Measurements from ENCODE around the gene CCL19. TPM values are rescaled to one million over a fixed set of nuclear protein-coding genes. Genes with fewer than 3 reads are reported as not detected.
A peak's percentile ranks its signal among the peaks of the same experiment; 100 is the strongest.

The CCL19 gene
- total and polyA plus RNA-seq, 2 of the 8 experiments (the other 6 are each of a cell fraction or from before 2014, with no cell fraction given), result not detected

DNA sequence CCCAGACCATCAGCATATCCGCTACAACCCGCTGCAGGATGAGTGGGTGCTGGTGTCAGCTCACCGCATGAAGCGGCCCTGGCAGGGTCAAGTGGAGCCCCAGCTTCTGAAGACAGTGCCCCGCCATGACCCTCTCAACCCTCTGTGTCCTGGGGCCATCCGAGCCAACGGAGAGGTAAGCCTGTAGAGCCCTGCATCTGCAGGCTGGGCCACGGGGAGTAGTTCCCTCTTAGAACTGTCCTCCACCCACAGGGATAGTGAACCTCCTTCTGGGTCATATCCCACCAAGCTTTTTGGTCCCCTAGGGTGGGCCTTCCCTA lies 44.0 kb downstream of the CCL19 start:
- POLR2A ChIA-PET (ENCODE audit: partially characterized antibody), result interaction anchor here (0.6 to 12.8 kb wide), 6 partner anchors 10 to 1616 kb away, joined by 3 to 127 read pairs (median 8); partner anchors contain the start of genes ARID3C, CCL27, FANCG and SIGMAR1

More for the DNA sequence above, 44.0 kb downstream of the CCL19 start:
- Histone ChIP-seq H2AK5ac (ENCODE audit: low read depth, low read length) (no peak overlapping the region), H4K5ac (ENCODE audit: insufficient read length, low read depth, low read length) (no peak overlapping the region), H3K18ac (ENCODE audit: extremely low read depth, low read length) (no peak overlapping the region), H3K9me3 (ENCODE audit: insufficient read depth in 2 of 2, low read depth in 1 of 2, low read length in 1 of 2) (no peaks in the 10 kb centered on the region), H3K23ac (ENCODE audit: insufficient read length) (no peak overlapping the region), H4K8ac (ENCODE audit: extremely low read depth, insufficient read depth, low read length) (peak overlapping the region; percentile 88), H3K56ac (replicated peaks; ENCODE audit: insufficient read length, low read depth, low read length) (peak overlapping the region; percentile 94), H4K91ac (replicated peaks; ENCODE audit: insufficient read length, low read length) (no peak overlapping the region), H3K4me2 (ENCODE audit: insufficient read depth in 1 of 2, low read depth in 2 of 2, low read length in 2 of 2) (peak overlapping the region; percentile 89 to 97), H3K4me1 (replicated peaks in 1 of 4; ENCODE audit: control insufficient read depth in 3 of 4, insufficient read depth in 4 of 4, low read length in 3 of 4) (peaks cover 3 to 22% (median 11%) of the 10 kb centered on the region in 4 experiments), H3K4ac (replicated peaks; ENCODE audit: insufficient read length, low read depth, low read length) (no peak overlapping the region), H2BK5ac (ENCODE audit: low read depth, low read length) (peak overlapping the region; percentile 97), H2BK15ac (ENCODE audit: low read length) (no peak overlapping the region), H3K23me2 (ENCODE audit: low read depth, low read length) (peaks cover 11% of the 10 kb centered on the region; the same call in 1 of the 2 replicates), H3K27ac (ENCODE audit: low read depth, low read length) (peak overlapping the region; percentile 66; the same call in 1 of the 2 replicates), H3K27me3 (replicated peaks in 1 of 4; ENCODE audit: control insufficient read depth in 3 of 4, extremely low read depth in 1 of 4, insufficient read depth in 3 of 4, low read length in 3 of 4) (no peaks in the 10 kb centered on the region; a peak in 1 of 7 replicates), H3K79me1 (ENCODE audit: low read depth, low read length) (peaks cover 6% of the 10 kb centered on the region; the same call in 1 of the 2 replicates), H3K9ac (replicated peaks in 1 of 4; ENCODE audit: extremely low read depth in 1 of 4, low read depth in 3 of 4, low read length in 3 of 4) (peak overlapping the region in 3 of 4 experiments; percentile 58 to 70 (median 62); a peak in 6 of 7 replicates), H3K14ac (ENCODE audit: insufficient read length) (no peak overlapping the region), H3K79me2 (ENCODE audit: control insufficient read depth in 1 of 2, insufficient read depth in 2 of 2, low read length in 2 of 2) (peaks cover 0 to 12% of the 10 kb centered on the region in 2 experiments; a peak in 1 of 4 replicates), H2BK120ac (replicated peaks; ENCODE audit: low read depth, low read length) (no peak overlapping the region), H2AFZ (ENCODE audit: low read length) (no peak overlapping the region), H3K4me3 (ENCODE audit: extremely low read depth in 1 of 4, insufficient read depth in 2 of 4, low read depth in 3 of 4, low read length in 4 of 4) (peak overlapping the region; percentile 69 to 92 (median 80)), H2BK12ac (ENCODE audit: low read depth, low read length) (peak overlapping the region; percentile 50; the same call in 1 of the 2 replicates), H2BK20ac (ENCODE audit: low read length) (no peak overlapping the region), H4K20me1 (replicated peaks in 1 of 2; ENCODE audit: control insufficient read depth in 1 of 2, insufficient read depth in 2 of 2, low read length in 2 of 2) (peaks cover 2 to 8% of the 10 kb centered on the region in 2 experiments), H3K36me3 (ENCODE audit: control insufficient read depth in 2 of 4, insufficient read depth in 4 of 4, low read length in 3 of 4) (peaks cover 3 to 23% (median 8%) of the 10 kb centered on the region in 4 experiments; a peak in 7 of 8 replicates)
- TF ChIP-seq KDM5A (IDR thresholded peaks at IDR 0.05; ENCODE audit: low read length), result no peak
- peak; percentile 37 for TF ChIP-seq KDM4A (IDR thresholded peaks at IDR 0.05; ENCODE audit: low read depth, low read length, severe bottlenecking)
- TF ChIP-seq MAFK (IDR thresholded peaks at IDR 0.05; ENCODE audit: low read depth, low read length), result no peak
- no peak for FAIRE-seq
- WGBS, 2 experiments (ENCODE audit: extremely low coverage in 1 of 2, insufficient coverage in 1 of 2, insufficient read length in 1 of 2, insufficient replicate concordance in 2 of 2, low coverage in 1 of 2, low lambda C conversion rate in 2 of 2, missing lambda C conversion rate in 1 of 2), result 9% methylated on average over 8 of the region's 8 CpGs; no CpG with 5 or more reads in 1 of the 2 experiments
- CTCF ChIA-PET (ENCODE audit: partially characterized antibody), result interaction anchor here (0.8 to 17.4 kb wide), 14 partner anchors 11 to 144 kb away, joined by 3 to 277 read pairs (median 5); partner anchors contain the start of genes CCL27, DCTN3, IL11RA and RPP25L
- no peak for DNase-seq (ENCODE audit: low read depth in 1 of 2, low spot score in 2 of 2)
